CD4-positive, alpha-beta memory T cell (primary cell): Measurements from ENCODE around the gene PSMC3. TPM values are rescaled to one million over a fixed set of nuclear protein-coding genes. Genes with fewer than 3 reads are reported as not detected.
A peak's percentile ranks its signal among the peaks of the same experiment; 100 is the strongest.

Experiments
- CTCF ChIA-PET: fragments of 350-600 bp; sonication (Branson Sonifier 250); formaldehyde crosslinking; loops from one replicate; lab custom pipeline; 2021; ENCODE audit warnings: inconsistent platforms; ENCODE audit not compliant: partially characterized antibody; lab: Charles Lee
- POLR2A ChIA-PET: fragments of 350-600 bp; sonication (Branson Sonifier 250); formaldehyde crosslinking; loops from one replicate; lab custom pipeline; 2021; ENCODE audit not compliant: partially characterized antibody; lab: Charles Lee
- DNase-seq, 5 donors: peaks; one replicate each; pipeline versions ENCODE4 v3.0.0 to v3.0.0-alpha.2; 2020 to 2022; ENCODE audit warnings: mixed read lengths in 1 of 5
- H3K27ac ChIP-seq: one replicate; pipeline ENCODE4 v1.7.0; 2013; ENCODE audit warnings: low read depth, low read length
- H3K27me3 ChIP-seq: 2 replicates; pipeline ENCODE4 v1.7.0; 2013; ENCODE audit warnings: mild to moderate bottlenecking, low read length, moderate library complexity; ENCODE audit not compliant: insufficient read depth
- H3K36me3 ChIP-seq: 2 replicates; pipeline ENCODE4 v1.7.0; 2013; ENCODE audit warnings: mild to moderate bottlenecking, low read length, moderate library complexity; ENCODE audit not compliant: insufficient read depth
- H3K4me1 ChIP-seq: 2 replicates; pipeline ENCODE4 v1.7.0; 2013; ENCODE audit warnings: mild to moderate bottlenecking, low read length, moderate library complexity; ENCODE audit not compliant: insufficient read depth
- H3K4me3 ChIP-seq, 2 donors: one replicate each; pipeline ENCODE4 v1.7.0; 2013; ENCODE audit warnings: low read length in 2 of 2, mild to moderate bottlenecking in 1 of 2
- H3K9me3 ChIP-seq, 2 donors: one replicate each; pipeline ENCODE4 v1.7.0; 2013; ENCODE audit warnings: low read length in 2 of 2, control low read depth in 1 of 2; ENCODE audit not compliant: control insufficient read depth in 1 of 2
- H3K27ac Mint-ChIP-seq, 7 donors: one replicate each; pipeline ENCODE4 v1.8.0; 2020 to 2021; ENCODE audit warnings: mixed read lengths in 7 of 7, mild to moderate bottlenecking in 6 of 7, inconsistent platforms in 3 of 7, moderate library complexity in 3 of 7
- H3K27me3 Mint-ChIP-seq, 2 donors: one replicate each; pipeline ENCODE4 v1.8.0; 2020 to 2021; ENCODE audit warnings: mixed read lengths in 2 of 2
- H3K36me3 Mint-ChIP-seq, 2 donors: one replicate each; pipeline ENCODE4 v1.8.0; 2020 to 2021; ENCODE audit warnings: mixed read lengths in 2 of 2, inconsistent platforms in 1 of 2, mild to moderate bottlenecking in 1 of 2
- H3K4me1 Mint-ChIP-seq, 4 donors: one replicate each; pipeline ENCODE4 v1.8.0; 2020 to 2021; ENCODE audit warnings: mixed read lengths in 4 of 4, mild to moderate bottlenecking in 1 of 4
- H3K4me3 Mint-ChIP-seq, 8 donors: one replicate each; pipeline ENCODE4 v1.8.0; 2020 to 2021; ENCODE audit warnings: mixed read lengths in 8 of 8, mild to moderate bottlenecking in 7 of 8, moderate library complexity in 6 of 8, inconsistent platforms in 3 of 8
- H3K9me3 Mint-ChIP-seq, 8 donors: one replicate each; pipeline ENCODE4 v1.8.0; 2020 to 2021; ENCODE audit warnings: mixed read lengths in 8 of 8, mild to moderate bottlenecking in 5 of 8, inconsistent platforms in 3 of 8, moderate library complexity in 1 of 8
- intact Hi-C: fragments of 100-400 bp; cut with micrococcal nuclease; formaldehyde crosslinking; loops from one replicate; pipeline ENCODE4 v1.15.1; 2023
- microRNA-seq: library from miRNA; unstranded; fragments of <30 nt; microRNA quantifications from one replicate; pipeline ENCODE4 v1.2.0, GENCODE V29; 2021; ENCODE audit warnings: borderline replicate concordance, borderline number of aligned reads, borderline microRNAs expressed, mixed read lengths
- polyA plus RNA-seq, 2 donors: library from polyadenylated mRNA; unstranded; fragments of 300-500 nt; fragmentation: Illumina TruSeq; gene quantifications; one replicate each; pipeline ENCODE4 v1.2.3, GENCODE V29; 2021
- total RNA-seq, 2 experiments: library from RNA; stranded (reverse); gene quantifications; one replicate each; pipeline ENCODE4 v1.2.3, GENCODE V29; 2021

The PSMC3 gene
- total and polyA plus RNA-seq, 4 experiments from 2014 or later: 53.9 to 152 (median 86.7) TPM

GRCh38 chr11:47372422-47372821, 53.8 kb downstream of the PSMC3 start:
- Mint-ChIP-seq H3K27ac (no peak overlapping the region), H3K9me3 (peaks cover 0 to 3% (median 0%) of the 10 kb centered on the region in 8 donors), H3K36me3 (no peaks in the 10 kb centered on the region), H3K4me3 (no peak overlapping the region), H3K27me3 (no peaks in the 10 kb centered on the region), H3K4me1 (peaks cover 0 to 8% (median 3%) of the 10 kb centered on the region in 4 donors)
- POLR2A ChIA-PET: interaction anchor here (2.5 to 4.9 kb wide), 2 partner anchors 28 to 37 kb away, joined by 18 to 75 read pairs; partner anchors contain the start of gene SLC39A13
- no peak overlapping the region for H3K27ac ChIP-seq
- H3K4me1 ChIP-seq: peaks cover 7% of the 10 kb centered on the region
- CTCF ChIA-PET: interaction anchor here (0.6 to 5.3 kb wide), 9 partner anchors 18 to 181 kb away, joined by 3 to 257 read pairs (median 12); partner anchors contain the start of gene SLC39A13
- H3K27me3 ChIP-seq: no peaks in the 10 kb centered on the region
- no peak overlapping the region for H3K4me3 ChIP-seq
- DNase-seq: no peak
- intact Hi-C loops: no loop called here
- H3K9me3 ChIP-seq: no peaks in the 10 kb centered on the region
- no peaks in the 10 kb centered on the region for H3K36me3 ChIP-seq

GRCh38 chr11:47369676-47370075, 56.6 kb downstream of the PSMC3 start:
- DNase-seq: no peak
- intact Hi-C loops: no loop called here
- no peak overlapping the region for H3K4me3 Mint-ChIP-seq
- H3K9me3 Mint-ChIP-seq: peaks cover 0 to 3% (median 0%) of the 10 kb centered on the region in 8 donors
- peak overlapping the region in 2 of 7 donors; percentile 36 to 63 for H3K27ac Mint-ChIP-seq
- Histone ChIP-seq H3K4me1 (peaks cover 7% of the 10 kb centered on the region), H3K36me3 (no peaks in the 10 kb centered on the region), H3K9me3 (no peaks in the 10 kb centered on the region), H3K27me3 (no peaks in the 10 kb centered on the region), H3K27ac (no peak overlapping the region), H3K4me3 (no peak overlapping the region)
- H3K36me3 Mint-ChIP-seq: no peaks in the 10 kb centered on the region
- peaks cover 0 to 3% of the 10 kb centered on the region in 2 donors for H3K27me3 Mint-ChIP-seq
- peaks cover 0 to 6% (median 3%) of the 10 kb centered on the region in 4 donors for H3K4me1 Mint-ChIP-seq
- ChIA-PET POLR2A (no interaction called here), CTCF (interaction anchor here (1.6 to 1.9 kb wide), 2 partner anchors 41 to 85 kb away, joined by 4 read pairs; no protein-coding TSS in a partner anchor)

Small RNA genes lying within 50 kb of the gene (microRNA-seq; reads per million reads assigned to microRNA genes)
- gene MIR4487: not detected

Other genes with a start within 250 kb of the PSMC3 start
- gene ARFGAP2, start 249.6 kb downstream of the PSMC3 start, total RNA-seq: 100 to 1,000 TPM; 141 to 142 TPM
- gene ARFGAP2, start 249.6 kb downstream of the PSMC3 start, polyA plus RNA-seq: 100 to 1,000 TPM in 1 of 2 donors, 10 to 100 TPM in 1; 88.6 to 134 TPM
- gene PACSIN3, start 240.0 kb downstream of the PSMC3 start, total RNA-seq: 1 to 10 TPM in 1 of 2 experiments, not detected in 1; 1.3 TPM
- gene PACSIN3, start 240.0 kb downstream of the PSMC3 start, polyA plus RNA-seq: under 1 TPM in 1 of 2 donors, not detected in 1; 0.23 TPM
- 100 to 1,000 TPM; 129 to 132 TPM for gene DDB2, start 211.5 kb downstream of the PSMC3 start, total RNA-seq
- gene DDB2, start 211.5 kb downstream of the PSMC3 start, polyA plus RNA-seq: 10 to 100 TPM; 36.2 to 40.2 TPM
- gene ACP2, start 177.6 kb downstream of the PSMC3 start, total RNA-seq: 10 to 100 TPM; 23.6 to 23.7 TPM
- gene ACP2, start 177.6 kb downstream of the PSMC3 start, polyA plus RNA-seq: 10 to 100 TPM; 11.4 to 19.0 TPM
- gene NR1H3, start 168.4 kb downstream of the PSMC3 start, total RNA-seq: 10 to 100 TPM; 17.8 to 20.0 TPM
- 1 to 10 TPM; 3.3 to 7.8 TPM for gene NR1H3, start 168.4 kb downstream of the PSMC3 start, polyA plus RNA-seq
- 100 to 1,000 TPM; 118 to 119 TPM for gene MADD, start 156.3 kb downstream of the PSMC3 start, total RNA-seq
- gene MADD, start 156.3 kb downstream of the PSMC3 start, polyA plus RNA-seq: 10 to 100 TPM; 19.3 to 32.4 TPM
- gene MYBPC3, start 73.7 kb downstream of the PSMC3 start, total RNA-seq: not detected
- not detected for gene MYBPC3, start 73.7 kb downstream of the PSMC3 start, polyA plus RNA-seq
- gene SPI1, start 47.9 kb downstream of the PSMC3 start, total RNA-seq: 1 to 10 TPM; 4.8 to 5.0 TPM
- under 1 TPM in 1 of 2 donors, not detected in 1; 0.28 TPM for gene SPI1, start 47.9 kb downstream of the PSMC3 start, polyA plus RNA-seq
- gene SLC39A13, start 17.8 kb downstream of the PSMC3 start, total RNA-seq: 10 to 100 TPM; 63.6 to 68.3 TPM
- gene SLC39A13, start 17.8 kb downstream of the PSMC3 start, polyA plus RNA-seq: 10 to 100 TPM; 22.3 to 33.6 TPM
- 1 to 10 TPM in 1 of 2 experiments, under 1 TPM in 1; 0.55 to 1.7 TPM for gene RAPSN, start 22.7 kb upstream of the PSMC3 start, total RNA-seq
- not detected for gene RAPSN, start 22.7 kb upstream of the PSMC3 start, polyA plus RNA-seq
- gene CELF1, start 126.7 kb upstream of the PSMC3 start, total RNA-seq: 100 to 1,000 TPM; 145 to 149 TPM
- 10 to 100 TPM; 45.6 to 76.2 TPM for gene CELF1, start 126.7 kb upstream of the PSMC3 start, polyA plus RNA-seq
- 10 to 100 TPM; 21.5 to 21.9 TPM for gene PTPMT1, start 139.2 kb upstream of the PSMC3 start, total RNA-seq
- 100 to 1,000 TPM in 1 of 2 donors, 10 to 100 TPM in 1; 68.3 to 109 TPM for gene PTPMT1, start 139.2 kb upstream of the PSMC3 start, polyA plus RNA-seq
- 10 to 100 TPM; 21.2 to 22.5 TPM for gene KBTBD4, start 152.5 kb upstream of the PSMC3 start, total RNA-seq
- 10 to 100 TPM; 40.2 to 71.9 TPM for gene KBTBD4, start 152.5 kb upstream of the PSMC3 start, polyA plus RNA-seq
- gene NDUFS3, start 152.6 kb upstream of the PSMC3 start, total RNA-seq: 10 to 100 TPM; 70.9 to 71.0 TPM
- gene NDUFS3, start 152.6 kb upstream of the PSMC3 start, polyA plus RNA-seq: 100 to 1,000 TPM in 1 of 2 donors, 10 to 100 TPM in 1; 85.7 to 118 TPM
- gene FAM180B, start 160.2 kb upstream of the PSMC3 start, total RNA-seq: under 1 TPM in 1 of 2 experiments, not detected in 1; 0.25 TPM
- not detected for gene FAM180B, start 160.2 kb upstream of the PSMC3 start, polyA plus RNA-seq
- gene C1QTNF4, start 168.0 kb upstream of the PSMC3 start, total RNA-seq: under 1 TPM; 0.44 to 0.61 TPM
- gene C1QTNF4, start 168.0 kb upstream of the PSMC3 start, polyA plus RNA-seq: not detected
- gene MTCH2, start 216.1 kb upstream of the PSMC3 start, total RNA-seq: 10 to 100 TPM; 23.6 to 23.9 TPM
- gene MTCH2, start 216.1 kb upstream of the PSMC3 start, polyA plus RNA-seq: 10 to 100 TPM; 58.8 to 66.8 TPM